Measurements from ENCODE around the gene A2M. TPM values are rescaled to one million over a fixed set of nuclear protein-coding genes. Genes with fewer than 3 reads are reported as not detected.

The A2M gene
- total RNA-seq, 4 donors from 2014 or later, result 47.6 to 84.4 (median 54.8) TPM

DNA sequence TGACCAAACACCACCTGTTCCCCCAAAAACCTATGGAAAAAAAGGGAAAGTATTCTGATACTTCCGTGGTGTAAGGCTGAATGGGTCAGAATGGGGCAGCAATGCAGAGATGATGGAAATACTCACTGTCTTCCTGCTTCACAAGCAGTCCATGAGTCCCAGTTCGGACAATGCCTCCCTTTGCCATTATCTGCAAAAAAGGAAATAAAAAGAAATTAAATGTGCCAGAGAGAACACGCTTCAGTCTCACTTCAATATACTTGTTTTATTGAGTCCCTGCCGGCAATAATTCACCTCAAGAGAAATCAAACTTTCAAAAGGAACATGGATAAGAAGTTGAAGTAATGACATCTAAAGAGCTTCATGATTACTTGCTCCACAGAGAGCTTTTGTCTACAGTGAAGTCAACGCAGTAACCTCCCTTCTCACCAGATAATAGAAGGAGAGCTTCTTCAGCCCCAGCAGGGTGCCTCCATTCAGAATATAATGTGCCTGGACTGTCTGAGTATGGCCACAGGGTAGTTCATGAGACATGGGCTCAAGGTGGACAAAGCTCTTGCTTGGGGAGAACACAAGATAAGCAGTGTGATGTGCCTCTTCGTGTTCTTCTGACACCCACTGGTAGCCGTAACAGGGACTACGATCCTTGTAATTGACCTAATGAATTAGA is 14.6 kb downstream of the A2M start:
- DNase-seq (ENCODE audit: low spot score in 2 of 2), result no peak
- Histone ChIP-seq H3K27me3 (no peaks in the 10 kb centered on the region), H3K4me3 (no peak overlapping the region), H3K27ac (no peak overlapping the region), H3K4me1 (no peaks in the 10 kb centered on the region), H3K36me3 (peaks cover 18% of the 10 kb centered on the region), H3K9me3 (no peaks in the 10 kb centered on the region)
- 78% methylated on average over 8 of the region's 8 CpGs for WGBS
- TF ChIP-seq POLR2A (IDR thresholded peaks at IDR 0.05) (no peak), POLR2AphosphoS5 (IDR thresholded peaks at IDR 0.05) (no peak), EP300 (IDR thresholded peaks at IDR 0.05) (no peak), CTCF (IDR thresholded peaks at IDR 0.05) (no peak)

DNA sequence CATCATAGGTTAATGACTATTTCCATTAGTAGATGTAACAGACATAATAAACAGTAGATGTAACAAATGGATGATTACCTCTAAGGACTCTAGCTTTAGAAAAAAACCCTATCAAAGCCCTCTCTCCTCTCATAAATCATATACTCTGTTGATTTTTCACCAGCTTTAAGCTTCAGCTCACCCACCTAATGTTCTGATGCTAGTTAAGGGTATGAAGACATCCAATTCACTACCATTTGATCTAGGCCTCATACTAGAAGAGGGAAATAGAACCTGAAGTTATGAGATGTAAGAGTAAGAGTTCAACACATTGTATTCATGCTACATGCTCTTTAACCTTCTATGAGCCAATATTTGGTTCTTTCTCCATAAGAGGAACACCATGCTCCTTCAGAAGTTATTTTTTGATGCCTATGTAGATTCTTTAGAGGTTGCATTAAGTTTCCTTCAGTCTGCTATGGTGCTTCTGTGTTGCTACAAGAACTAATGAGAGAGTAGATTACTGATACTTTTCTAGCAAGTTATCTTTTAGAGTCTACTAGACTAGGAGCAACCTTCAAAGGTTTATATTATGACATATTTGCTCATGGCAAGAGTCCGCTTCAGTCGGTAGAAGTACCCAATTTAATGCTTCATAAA is 16.0 kb downstream of the A2M start:
- Histone ChIP-seq H3K36me3 (peaks cover 18% of the 10 kb centered on the region), H3K4me1 (no peaks in the 10 kb centered on the region), H3K9me3 (no peaks in the 10 kb centered on the region), H3K27ac (no peak overlapping the region), H3K4me3 (no peak overlapping the region), H3K27me3 (no peaks in the 10 kb centered on the region)
- TF ChIP-seq EP300 (IDR thresholded peaks at IDR 0.05) (no peak), POLR2A (IDR thresholded peaks at IDR 0.05) (no peak), POLR2AphosphoS5 (IDR thresholded peaks at IDR 0.05) (no peak), CTCF (IDR thresholded peaks at IDR 0.05) (no peak)
- DNase-seq (ENCODE audit: low spot score in 2 of 2), result no peak
- 87% methylated on average over 2 of the region's 2 CpGs for WGBS

- 94% methylated on average over 14 of the region's 14 CpGs for WGBS
- no peaks in the 10 kb centered on the region for H3K9me3 ChIP-seq
- H3K4me1 ChIP-seq, result no peaks in the 10 kb centered on the region
- no peak overlapping the region for H3K4me3 ChIP-seq
- H3K36me3 ChIP-seq, result peaks cover 19% of the 10 kb centered on the region
- no peak for TF ChIP-seq CTCF (IDR thresholded peaks at IDR 0.05)
- no peak for TF ChIP-seq EP300 (IDR thresholded peaks at IDR 0.05)
- TF ChIP-seq POLR2AphosphoS5 (IDR thresholded peaks at IDR 0.05), result no peak
- no peak for TF ChIP-seq POLR2A (IDR thresholded peaks at IDR 0.05)
- H3K27ac ChIP-seq, result no peak overlapping the region
- no peak for DNase-seq (ENCODE audit: low spot score in 2 of 2)
- no peaks in the 10 kb centered on the region for H3K27me3 ChIP-seq
These were observed 17.2 kb downstream of the A2M start for GRCh38 chr12:9098463-9099026.

DNA sequence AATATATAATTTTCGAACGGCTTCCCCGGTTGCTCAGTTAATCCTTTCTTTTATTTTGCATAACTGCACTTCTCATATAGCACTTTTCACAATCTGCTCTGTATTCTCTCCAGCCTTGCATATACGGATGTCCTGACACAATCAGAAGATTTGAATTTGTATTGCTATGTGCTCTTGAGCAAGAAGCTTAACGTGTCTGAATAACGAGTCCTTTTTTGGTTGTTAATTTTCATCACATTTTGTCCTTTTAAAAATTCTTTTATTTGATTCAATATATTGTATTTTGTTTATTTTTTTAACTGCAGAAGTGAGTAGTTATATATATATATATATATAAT is 17.6 kb downstream of the A2M start:
- Histone ChIP-seq H3K27ac (no peak overlapping the region), H3K36me3 (peaks cover 23% of the 10 kb centered on the region), H3K9me3 (no peaks in the 10 kb centered on the region), H3K4me3 (no peak overlapping the region), H3K4me1 (no peaks in the 10 kb centered on the region), H3K27me3 (no peaks in the 10 kb centered on the region)
- 79% methylated on average over 6 of the region's 6 CpGs for WGBS
- no peak for TF ChIP-seq EP300 (IDR thresholded peaks at IDR 0.05)
- no peak for TF ChIP-seq POLR2AphosphoS5 (IDR thresholded peaks at IDR 0.05)
- TF ChIP-seq POLR2A (IDR thresholded peaks at IDR 0.05), result no peak
- TF ChIP-seq CTCF (IDR thresholded peaks at IDR 0.05), result no peak
- DNase-seq (ENCODE audit: low spot score in 2 of 2), result no peak

DNA sequence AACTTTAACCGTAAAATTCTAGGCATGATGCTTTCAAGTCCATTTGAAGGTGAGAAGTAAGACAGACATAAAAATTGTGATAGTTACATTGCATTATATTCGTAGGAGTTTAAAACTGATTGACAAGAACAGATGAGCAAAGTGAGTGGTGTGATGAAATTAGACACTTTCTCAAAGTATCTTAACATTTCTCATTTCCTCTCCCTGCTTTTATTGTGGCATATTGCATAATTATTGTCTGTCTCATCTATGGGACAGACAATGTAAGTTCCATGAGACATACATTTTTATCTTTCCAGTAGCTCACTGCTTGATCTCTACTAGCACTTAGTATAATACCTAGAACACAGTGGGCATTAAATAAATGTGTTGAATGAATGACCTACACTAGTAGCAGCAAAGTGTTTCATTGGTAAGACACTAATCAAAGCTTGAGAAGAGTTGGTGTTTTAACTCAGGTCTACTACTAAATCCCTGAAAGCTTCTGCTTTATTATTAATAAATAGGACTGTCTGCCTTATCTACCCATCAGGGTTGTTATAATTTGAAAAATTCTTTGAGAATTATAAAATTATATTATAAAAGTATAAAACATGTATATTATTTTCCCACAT is 19.0 kb downstream of the A2M start:
- TF ChIP-seq CTCF (IDR thresholded peaks at IDR 0.05) (no peak), POLR2AphosphoS5 (IDR thresholded peaks at IDR 0.05) (no peak), EP300 (IDR thresholded peaks at IDR 0.05) (no peak), POLR2A (IDR thresholded peaks at IDR 0.05) (no peak)

More for the DNA sequence above, 19.0 kb downstream of the A2M start:
- no peaks in the 10 kb centered on the region for H3K4me1 ChIP-seq
- H3K36me3 ChIP-seq, result peaks cover 29% of the 10 kb centered on the region
- H3K9me3 ChIP-seq, result no peaks in the 10 kb centered on the region
- H3K4me3 ChIP-seq, result no peak overlapping the region
- no peak overlapping the region for H3K27ac ChIP-seq
- no peaks in the 10 kb centered on the region for H3K27me3 ChIP-seq
- DNase-seq (ENCODE audit: low spot score in 2 of 2), result no peak
- WGBS, result 83% methylated on average over 2 of the region's 2 CpGs

Data from suprapubic skin (tissue), 4 donors.